ENCODE results near the gene VWF. TPM values are rescaled to one million over a fixed set of nuclear protein-coding genes. Genes with fewer than 3 reads are reported as not detected.

The VWF gene
- total RNA-seq, 3 donors from 2014 or later = 0.33 to 0.71 (median 0.58) TPM

DNA sequence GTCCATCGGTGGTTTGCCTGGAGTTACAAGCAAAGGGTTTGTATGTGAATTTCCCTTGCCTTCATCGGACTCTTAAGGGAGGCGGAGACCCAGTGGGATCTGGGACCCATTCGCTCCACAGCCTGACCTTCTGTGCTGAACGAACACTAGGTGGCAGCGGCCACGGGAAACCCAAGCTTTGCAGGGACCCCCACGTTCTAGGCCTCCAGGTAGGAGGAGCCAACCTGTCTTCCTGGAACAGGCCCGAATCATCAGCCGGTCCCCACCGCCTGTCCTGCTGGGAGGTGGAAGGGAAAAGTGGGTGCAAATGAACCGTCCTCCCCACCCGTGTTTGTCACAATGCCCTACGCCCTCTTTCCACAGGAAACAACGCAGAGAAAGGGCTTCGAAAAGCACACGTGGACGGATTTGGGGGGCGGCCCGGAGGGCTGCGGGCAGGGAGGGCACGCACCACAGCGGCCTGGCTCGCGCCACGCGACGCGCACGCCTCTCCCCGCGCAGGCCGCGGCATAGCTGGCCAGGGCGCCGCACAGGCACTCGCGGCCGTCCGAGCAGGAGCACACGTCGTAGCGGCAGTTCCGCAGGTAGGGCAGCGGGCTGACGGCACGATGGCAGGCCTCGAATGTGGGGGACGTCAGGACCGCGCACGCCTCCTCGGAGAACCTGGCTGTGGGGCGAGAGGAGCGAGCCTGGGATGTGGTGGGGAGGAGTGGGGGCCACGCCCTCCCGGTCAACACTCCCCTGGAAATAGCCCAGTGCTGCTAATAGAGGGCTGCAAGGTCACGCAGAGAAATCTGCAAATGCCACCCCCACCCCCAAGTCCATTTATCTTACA is 67.8 kb downstream of the VWF start:
- Mint-ChIP-seq H3K9me3 (no peaks in the 10 kb centered on the region), H3K27me3 (ENCODE audit: low read depth) (peaks cover 13% of the 10 kb centered on the region), H3K4me3 (no peak overlapping the region), H3K36me3 (ENCODE audit: insufficient read depth) (no peaks in the 10 kb centered on the region), H3K4me1 (ENCODE audit: low read depth) (peaks cover 2% of the 10 kb centered on the region)
- DNase-seq = peak; percentile 32
- ATAC-seq = peak; percentile 67 to 68

DNA sequence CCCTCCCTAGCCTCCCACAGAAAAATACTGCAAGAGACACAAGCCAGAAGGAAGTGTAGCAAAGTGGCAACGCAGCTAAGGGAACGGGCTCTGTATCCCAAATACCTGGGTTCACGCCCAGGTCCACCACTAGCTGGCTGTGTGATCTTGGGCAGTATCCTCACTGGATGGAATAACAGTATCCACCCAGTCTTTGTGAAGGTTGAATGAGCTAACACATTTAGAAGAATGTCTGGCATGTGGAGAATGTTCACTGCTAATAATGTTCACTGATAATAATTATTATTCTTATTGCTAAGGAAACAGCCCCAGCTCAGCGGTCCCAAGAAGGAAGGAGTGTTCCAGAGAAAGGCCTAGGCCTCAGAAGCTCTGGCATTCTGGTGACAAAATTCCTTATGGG is 70.9 kb downstream of the VWF start:
- H3K4me1 Mint-ChIP-seq (ENCODE audit: low read depth) = peaks cover 2% of the 10 kb centered on the region
- no peak for DNase-seq
- H3K27me3 Mint-ChIP-seq (ENCODE audit: low read depth) = peaks cover 15% of the 10 kb centered on the region
- H3K9me3 Mint-ChIP-seq = no peaks in the 10 kb centered on the region
- ATAC-seq = no peak
- no peaks in the 10 kb centered on the region for H3K36me3 Mint-ChIP-seq (ENCODE audit: insufficient read depth)
- no peak overlapping the region for H3K4me3 Mint-ChIP-seq

DNA sequence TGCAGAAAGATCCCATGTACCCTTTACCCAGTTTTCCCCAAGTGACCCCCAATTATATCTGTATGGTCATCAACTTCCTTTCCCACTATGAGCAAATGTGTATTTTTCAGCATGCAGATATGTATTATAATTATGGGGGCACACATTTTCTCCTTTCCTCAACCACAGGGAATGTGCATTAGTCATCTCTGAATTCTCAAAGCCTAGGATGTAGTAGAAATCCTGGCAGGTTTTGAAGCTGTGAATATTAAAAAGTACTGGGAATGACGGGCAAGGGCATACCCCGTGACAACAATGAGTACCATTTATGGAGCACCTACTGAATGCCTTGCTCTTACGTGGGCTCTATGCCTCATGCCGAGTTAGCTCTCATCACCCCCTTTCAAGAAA is 71.5 kb downstream of the VWF start:
- Mint-ChIP-seq H3K27me3 (ENCODE audit: low read depth) (peaks cover 15% of the 10 kb centered on the region), H3K36me3 (ENCODE audit: insufficient read depth) (no peaks in the 10 kb centered on the region), H3K4me1 (ENCODE audit: low read depth) (peaks cover 2% of the 10 kb centered on the region), H3K9me3 (no peaks in the 10 kb centered on the region), H3K4me3 (no peak overlapping the region)
- ATAC-seq (no peak), DNase-seq (no peak)

DNA sequence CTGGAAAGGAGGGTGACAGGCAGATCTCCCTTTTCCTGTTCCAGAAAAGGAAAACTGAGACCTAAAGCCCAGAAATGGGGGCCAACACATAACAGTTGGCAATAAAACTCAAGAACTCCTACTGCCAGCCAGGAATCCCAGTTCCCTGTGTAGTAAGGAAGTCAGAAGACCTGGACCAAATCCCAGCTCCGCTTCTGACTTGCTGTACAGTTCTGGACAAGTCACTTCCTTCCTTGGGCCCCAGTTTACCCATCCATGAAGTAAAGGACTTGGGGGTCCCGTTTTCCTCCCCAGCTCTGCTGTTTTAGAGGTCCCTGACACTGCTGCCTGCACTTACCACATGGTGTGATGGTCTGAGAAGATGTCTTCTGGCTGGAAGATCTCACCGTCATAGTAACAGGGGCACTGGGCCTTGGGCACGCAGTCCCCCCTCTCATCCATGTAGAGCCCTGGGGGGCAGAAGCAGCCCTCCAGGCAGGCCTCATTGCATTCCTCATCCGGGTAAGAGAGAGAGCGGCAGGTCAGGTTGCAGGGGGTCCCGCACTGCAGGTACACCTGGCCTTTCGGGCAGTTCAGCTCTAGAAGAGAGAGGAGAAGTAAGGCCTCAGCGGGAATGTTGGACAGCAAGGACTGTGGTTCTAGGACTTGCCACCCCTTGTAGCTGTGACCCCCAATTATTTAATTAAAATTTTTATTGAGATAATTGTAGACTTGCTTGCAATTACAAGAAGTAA is 72.1 kb downstream of the VWF start:
- ATAC-seq (no peak), DNase-seq (no peak)
- peaks cover 2% of the 10 kb centered on the region for H3K4me1 Mint-ChIP-seq (ENCODE audit: low read depth)
- H3K36me3 Mint-ChIP-seq (ENCODE audit: insufficient read depth) = no peaks in the 10 kb centered on the region
- H3K9me3 Mint-ChIP-seq = no peaks in the 10 kb centered on the region
- H3K27me3 Mint-ChIP-seq (ENCODE audit: low read depth) = peaks cover 13% of the 10 kb centered on the region
- H3K4me3 Mint-ChIP-seq = no peak overlapping the region

DNA sequence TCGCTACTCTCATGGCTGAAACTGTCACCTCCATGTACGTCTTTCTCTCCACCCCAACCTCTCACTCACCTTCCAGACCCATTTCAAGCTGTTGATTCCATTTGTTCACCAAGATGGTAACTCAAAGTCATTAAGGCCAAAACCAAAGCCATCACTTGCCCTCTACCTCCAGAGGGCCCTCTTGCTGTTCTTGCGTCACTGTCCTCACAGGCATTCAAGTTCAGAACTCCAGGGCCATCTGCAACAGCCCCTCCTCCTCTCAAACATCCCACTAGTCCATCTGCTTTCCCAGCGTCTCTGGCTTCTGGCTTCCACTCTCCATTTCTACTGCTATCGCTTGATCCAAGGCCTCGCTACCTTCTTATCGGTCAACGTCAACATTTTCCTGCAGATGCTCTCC is 74.5 kb downstream of the VWF start:
- H3K9me3 Mint-ChIP-seq = no peaks in the 10 kb centered on the region
- peaks cover 7% of the 10 kb centered on the region for H3K27me3 Mint-ChIP-seq (ENCODE audit: low read depth)
- ATAC-seq (no peak), DNase-seq (no peak)
- no peaks in the 10 kb centered on the region for H3K4me1 Mint-ChIP-seq (ENCODE audit: low read depth)
- H3K4me3 Mint-ChIP-seq = no peak overlapping the region
- H3K36me3 Mint-ChIP-seq (ENCODE audit: insufficient read depth) = no peaks in the 10 kb centered on the region

DNA sequence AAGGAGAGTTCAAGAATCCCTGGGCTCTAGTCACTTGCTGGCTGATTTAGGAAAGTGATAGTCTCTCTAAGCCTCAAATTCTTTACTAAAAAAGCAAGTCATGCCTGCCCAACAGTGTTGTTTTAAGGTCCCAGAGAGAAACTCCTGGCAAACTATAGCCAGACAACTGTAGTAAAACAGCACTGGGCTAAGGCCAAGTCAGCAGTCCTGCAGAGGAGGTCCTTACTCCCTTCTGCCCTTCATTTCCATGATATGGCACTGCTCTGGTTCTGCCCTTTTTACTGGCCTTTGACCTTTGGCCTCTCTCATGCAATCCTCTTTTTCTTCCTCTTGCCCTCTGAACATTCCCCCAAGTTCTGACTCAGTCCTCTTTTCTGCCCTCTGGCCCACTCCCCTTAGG is 74.9 kb downstream of the VWF start:
- H3K4me3 Mint-ChIP-seq = no peak overlapping the region
- H3K9me3 Mint-ChIP-seq = no peaks in the 10 kb centered on the region
- no peak for DNase-seq
- H3K27me3 Mint-ChIP-seq (ENCODE audit: low read depth) = peaks cover 11% of the 10 kb centered on the region
- no peaks in the 10 kb centered on the region for H3K36me3 Mint-ChIP-seq (ENCODE audit: insufficient read depth)
- no peak for ATAC-seq
- no peaks in the 10 kb centered on the region for H3K4me1 Mint-ChIP-seq (ENCODE audit: low read depth)

DNA sequence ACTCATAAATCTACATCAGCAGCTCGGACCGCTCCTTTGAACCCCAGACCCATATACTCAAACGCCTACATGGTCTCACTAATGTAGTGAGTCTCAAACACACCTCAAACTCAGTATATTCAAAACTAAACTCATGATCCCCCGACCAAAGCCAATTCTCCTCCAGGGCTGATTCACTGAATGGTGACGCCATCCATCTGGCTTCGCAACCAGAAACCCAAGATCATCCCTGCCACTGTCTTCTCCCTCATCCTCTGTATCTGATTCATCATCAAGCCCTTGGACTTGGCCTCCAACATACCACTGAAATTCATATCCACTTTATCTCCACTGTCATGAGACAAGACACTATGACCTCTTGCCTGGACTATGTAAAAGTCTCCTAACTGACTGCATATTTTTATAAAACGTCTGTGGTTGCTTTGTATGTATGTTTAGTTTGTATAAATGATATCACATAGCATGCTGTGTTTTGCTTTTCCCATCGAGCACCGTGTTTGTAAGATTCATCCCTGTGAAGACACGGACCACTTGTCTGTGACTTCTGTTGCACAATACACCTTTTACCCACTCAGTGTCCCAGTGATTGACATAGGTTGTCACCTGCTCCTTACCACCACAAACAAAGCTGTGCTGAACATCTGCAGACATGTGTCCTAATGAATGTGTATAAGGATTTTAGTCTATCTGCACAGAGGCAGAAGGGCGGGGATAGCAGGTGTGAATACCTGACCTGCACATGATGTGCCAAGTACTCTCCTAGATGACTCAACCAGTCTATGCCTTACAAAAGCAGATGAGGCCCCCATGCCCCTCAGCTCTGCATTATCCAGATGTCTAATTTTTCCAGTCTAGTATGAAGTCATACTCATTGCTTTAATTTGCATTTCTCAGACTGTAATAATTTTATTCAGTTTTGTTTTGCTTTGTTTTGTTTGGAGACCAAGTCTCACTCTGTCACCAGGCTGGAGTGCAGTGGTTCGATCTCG is 76.9 kb downstream of the VWF start:
- H3K9me3 Mint-ChIP-seq = no peaks in the 10 kb centered on the region
- no peak overlapping the region for H3K4me3 Mint-ChIP-seq
- peak; percentile 70 to 74 for ATAC-seq
- peaks cover 15% of the 10 kb centered on the region for H3K27me3 Mint-ChIP-seq (ENCODE audit: low read depth)
- no peak for DNase-seq
- no peaks in the 10 kb centered on the region for H3K36me3 Mint-ChIP-seq (ENCODE audit: insufficient read depth)
- H3K4me1 Mint-ChIP-seq (ENCODE audit: low read depth) = no peaks in the 10 kb centered on the region

DNA sequence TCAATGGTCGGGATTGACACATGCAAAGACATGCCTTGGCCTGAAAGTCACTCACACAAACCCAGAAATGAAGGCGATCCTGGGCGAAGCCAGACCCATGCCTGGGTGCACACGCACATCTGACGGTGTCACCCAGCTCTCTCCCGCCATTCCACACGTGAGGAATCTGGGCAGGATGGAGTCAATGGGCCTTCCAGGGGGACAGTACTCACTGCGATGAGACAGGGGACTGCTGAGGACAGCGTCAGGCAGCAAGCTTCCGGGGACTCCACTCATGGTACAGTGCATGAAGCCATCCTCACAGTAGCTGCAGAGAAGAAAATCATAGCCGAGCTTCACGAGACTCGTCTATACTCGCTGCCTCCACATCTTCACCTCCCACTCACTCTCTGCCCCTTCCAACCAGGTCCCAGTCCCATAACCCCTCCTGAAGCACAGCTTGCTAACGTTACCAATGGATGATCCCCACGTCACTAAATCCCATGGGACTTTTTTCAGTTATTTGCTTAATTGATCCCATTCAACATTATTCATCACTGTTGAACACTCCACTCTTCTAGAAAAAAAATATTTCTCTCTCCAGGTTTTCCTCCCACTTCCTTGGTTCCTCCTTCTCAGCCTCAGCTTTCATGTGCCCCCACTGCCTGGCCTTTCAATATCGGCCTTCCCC is 77.8 kb downstream of the VWF start:
- Mint-ChIP-seq H3K36me3 (ENCODE audit: insufficient read depth) (no peaks in the 10 kb centered on the region), H3K9me3 (no peaks in the 10 kb centered on the region), H3K4me3 (no peak overlapping the region), H3K4me1 (ENCODE audit: low read depth) (no peaks in the 10 kb centered on the region), H3K27me3 (ENCODE audit: low read depth) (peaks cover 15% of the 10 kb centered on the region)
- ATAC-seq (no peak), DNase-seq (no peak)

DNA sequence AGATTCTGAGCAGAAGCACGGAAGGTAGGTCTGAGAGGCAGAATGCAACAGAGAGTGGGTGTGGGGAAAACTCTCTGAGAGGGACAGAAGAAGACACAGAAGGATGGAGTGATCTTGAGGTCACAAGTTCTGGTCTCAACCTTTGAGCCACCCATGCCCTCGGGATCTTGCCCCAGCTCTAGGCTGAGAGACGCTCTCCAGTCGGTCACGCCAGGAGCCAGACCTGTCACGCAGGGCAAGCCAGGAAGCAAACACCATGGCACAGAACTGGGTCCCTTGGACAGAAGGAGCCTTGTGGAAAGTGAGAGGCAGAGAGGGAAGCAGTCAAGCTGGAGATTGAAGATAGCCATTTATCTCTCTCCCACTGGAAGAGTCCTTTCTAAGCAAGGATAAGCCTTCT is 79.0 kb downstream of the VWF start:
- Mint-ChIP-seq H3K27me3 (ENCODE audit: low read depth) (peaks cover 15% of the 10 kb centered on the region), H3K4me3 (no peak overlapping the region), H3K9me3 (no peaks in the 10 kb centered on the region), H3K36me3 (ENCODE audit: insufficient read depth) (no peaks in the 10 kb centered on the region), H3K4me1 (ENCODE audit: low read depth) (no peaks in the 10 kb centered on the region)
- no peak for ATAC-seq
- no peak for DNase-seq

DNA sequence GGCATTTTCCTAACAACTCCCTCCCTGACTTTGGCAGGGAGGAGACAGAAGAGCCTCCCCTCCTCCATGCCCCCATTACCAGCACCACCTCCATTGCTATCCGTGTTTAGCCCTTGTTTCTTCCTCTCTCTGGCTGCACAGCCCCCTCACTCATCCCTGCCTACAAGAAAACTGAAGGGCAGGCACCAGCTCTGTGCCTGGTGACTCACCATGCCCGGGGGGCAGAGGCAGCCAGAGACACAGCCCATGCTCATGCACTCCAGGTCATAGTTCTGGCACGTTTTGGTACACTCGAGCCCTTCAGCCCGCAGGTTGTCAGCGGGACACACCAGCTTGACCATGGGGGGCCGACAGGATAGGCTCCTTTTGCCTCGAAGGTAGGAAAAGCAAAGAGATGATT is 80.4 kb downstream of the VWF start:
- Mint-ChIP-seq H3K27me3 (ENCODE audit: low read depth) (peaks cover 11% of the 10 kb centered on the region), H3K4me3 (no peak overlapping the region), H3K4me1 (ENCODE audit: low read depth) (peaks cover 2% of the 10 kb centered on the region), H3K9me3 (no peaks in the 10 kb centered on the region), H3K36me3 (ENCODE audit: insufficient read depth) (no peaks in the 10 kb centered on the region)
- ATAC-seq = no peak
- no peak for DNase-seq

DNA sequence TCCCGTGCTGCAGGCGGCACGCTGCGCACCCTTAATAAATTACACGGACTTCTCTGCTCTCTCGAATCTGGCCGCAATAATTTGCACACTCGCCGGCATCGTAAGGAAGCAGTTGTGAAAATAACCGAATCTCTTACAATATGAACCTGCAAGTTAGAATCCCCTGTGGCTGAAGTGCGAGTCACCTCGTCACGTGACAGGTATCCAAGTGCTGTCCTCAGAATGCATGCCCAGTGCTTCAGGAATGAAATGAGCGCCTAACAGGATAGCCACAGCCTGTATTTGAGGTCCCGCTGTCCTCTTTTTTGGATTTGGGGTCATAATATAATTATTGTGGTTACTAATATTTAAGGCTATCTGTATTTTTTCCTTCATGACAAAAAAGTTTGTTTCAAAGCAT is 82.0 kb downstream of the VWF start:
- no peak for DNase-seq
- H3K36me3 Mint-ChIP-seq (ENCODE audit: insufficient read depth) = no peaks in the 10 kb centered on the region
- H3K9me3 Mint-ChIP-seq = no peaks in the 10 kb centered on the region
- no peak overlapping the region for H3K4me3 Mint-ChIP-seq
- H3K27me3 Mint-ChIP-seq (ENCODE audit: low read depth) = peaks cover 9% of the 10 kb centered on the region
- ATAC-seq = no peak
- H3K4me1 Mint-ChIP-seq (ENCODE audit: low read depth) = peaks cover 2% of the 10 kb centered on the region

DNA sequence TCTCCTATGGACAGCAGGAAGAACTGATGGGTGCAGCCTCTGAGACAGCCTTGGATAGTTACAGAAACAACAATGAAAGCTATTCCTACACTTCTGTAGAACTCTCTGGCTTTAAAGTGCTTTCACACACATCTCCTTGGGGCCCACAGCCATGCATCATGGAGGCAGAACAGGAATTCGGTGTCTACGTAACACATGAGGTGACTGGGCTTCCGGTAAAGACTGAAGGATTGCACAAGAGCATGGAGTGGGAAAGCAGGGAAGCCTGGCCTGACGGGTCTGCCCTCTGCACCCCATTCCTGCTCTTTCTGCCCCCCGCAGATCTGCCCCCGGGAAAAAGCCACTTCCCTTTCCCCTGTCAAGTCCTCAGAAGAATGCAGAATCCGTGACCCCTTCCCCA is 82.6 kb downstream of the VWF start:
- H3K36me3 Mint-ChIP-seq (ENCODE audit: insufficient read depth) = no peaks in the 10 kb centered on the region
- H3K27me3 Mint-ChIP-seq (ENCODE audit: low read depth) = peaks cover 7% of the 10 kb centered on the region
- ATAC-seq = no peak
- no peak overlapping the region for H3K4me3 Mint-ChIP-seq
- no peak for DNase-seq
- H3K9me3 Mint-ChIP-seq = no peaks in the 10 kb centered on the region
- H3K4me1 Mint-ChIP-seq (ENCODE audit: low read depth) = peaks cover 2% of the 10 kb centered on the region

DNA sequence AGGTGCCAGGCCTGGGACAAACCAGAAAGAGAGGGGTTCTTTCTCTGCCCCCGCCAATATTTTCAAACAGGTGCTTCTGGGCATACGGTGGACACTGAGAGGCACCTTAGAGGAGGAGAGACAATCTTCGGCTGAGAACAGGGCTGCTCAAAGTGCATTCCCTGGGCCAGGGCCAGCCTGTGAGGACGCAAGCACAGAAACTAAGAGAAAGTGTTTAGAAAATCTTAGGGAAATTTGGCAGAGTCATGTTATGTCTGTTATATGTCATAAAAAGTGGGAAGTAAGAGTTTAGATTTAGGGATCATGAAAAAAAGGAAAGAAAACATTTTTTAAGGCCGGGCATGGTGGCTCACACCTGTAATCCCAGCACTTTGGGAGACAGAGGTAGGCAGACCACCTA is 83.7 kb downstream of the VWF start:
- Mint-ChIP-seq H3K4me1 (ENCODE audit: low read depth) (peaks cover 2% of the 10 kb centered on the region), H3K36me3 (ENCODE audit: insufficient read depth) (no peaks in the 10 kb centered on the region), H3K9me3 (no peaks in the 10 kb centered on the region), H3K4me3 (no peak overlapping the region), H3K27me3 (ENCODE audit: low read depth) (peaks cover 7% of the 10 kb centered on the region)
- DNase-seq (no peak), ATAC-seq (no peak)

Data from activated T-cell treated with anti-CD3 and anti-CD28 coated beads, Interleukin-2, amount 50 U/mL, for 4 hours (primary cell).